ENCODE results near the gene CPED1. TPM values are rescaled to one million over a fixed set of nuclear protein-coding genes. Genes with fewer than 3 reads are reported as not detected.

The CPED1 gene
- total RNA-seq, 2 donors from 2014 or later = 3.4 to 15.9 TPM

GRCh38 chr7:121329191-121330052 lies 340.9 kb downstream of the CPED1 start:
- intact Hi-C loops (cut with DNase I, micrococcal nuclease) = no loop called here
- peak in 1 of 2 donors; percentile 56 for DNase-seq
- ATAC-seq = peak; percentile 78

- intact Hi-C loops (cut with DNase I, micrococcal nuclease) = no loop called here
- ATAC-seq (peak; percentile 58), DNase-seq (peak in 1 of 2 donors; percentile 29)
Observed at GRCh38 chr7:121330053-121330833, 341.7 kb downstream of the CPED1 start.

GRCh38 chr7:121331048-121331447 lies 342.5 kb downstream of the CPED1 start:
- no peak for DNase-seq

GRCh38 chr7:121331574-121331973 lies 343.1 kb downstream of the CPED1 start:
- intact Hi-C loops (cut with DNase I, micrococcal nuclease) = no loop called here
- DNase-seq = no peak
- ATAC-seq = no peak

More at GRCh38 chr7:121331048-121331447, 342.5 kb downstream of the CPED1 start:
- ATAC-seq = no peak
- intact Hi-C loops (cut with DNase I, micrococcal nuclease) = no loop called here

GRCh38 chr7:121334376-121334775 lies 345.9 kb downstream of the CPED1 start:
- no peak for ATAC-seq
- intact Hi-C loops (cut with DNase I, micrococcal nuclease) = no loop called here
- DNase-seq = no peak

- intact Hi-C loops (cut with DNase I, micrococcal nuclease) = no loop called here
- ATAC-seq = no peak
- no peak for DNase-seq
Observed at GRCh38 chr7:121334875-121335648, 346.6 kb downstream of the CPED1 start.

GRCh38 chr7:121336579-121336978 lies 348.1 kb downstream of the CPED1 start:
- ATAC-seq = no peak
- intact Hi-C loops (cut with DNase I, micrococcal nuclease) = no loop called here
- no peak for DNase-seq

GRCh38 chr7:121337398-121337797 lies 348.9 kb downstream of the CPED1 start:
- intact Hi-C loops (cut with DNase I, micrococcal nuclease) = no loop called here
- peak; percentile 77 for ATAC-seq

GRCh38 chr7:121339082-121339481 lies 350.6 kb downstream of the CPED1 start:
- intact Hi-C loops (cut with DNase I, micrococcal nuclease) = no loop called here
- ATAC-seq = no peak
- no peak for DNase-seq

More at GRCh38 chr7:121337398-121337797, 348.9 kb downstream of the CPED1 start:
- no peak for DNase-seq

GRCh38 chr7:121341933-121342332 lies 353.4 kb downstream of the CPED1 start:
- DNase-seq = no peak
- ATAC-seq = no peak
- intact Hi-C loops (cut with DNase I, micrococcal nuclease) = no loop called here

GRCh38 chr7:121342631-121343030 lies 354.1 kb downstream of the CPED1 start:
- intact Hi-C loops (cut with DNase I, micrococcal nuclease) = no loop called here
- ATAC-seq = no peak
- no peak for DNase-seq

- intact Hi-C loops (cut with DNase I, micrococcal nuclease) = no loop called here
- no peak for ATAC-seq
- no peak for DNase-seq
Observed at GRCh38 chr7:121343302-121343701, 354.8 kb downstream of the CPED1 start.

GRCh38 chr7:121344093-121344492 lies 355.6 kb downstream of the CPED1 start:
- ATAC-seq (peak; percentile 64), DNase-seq (no peak)
- intact Hi-C loops (cut with DNase I, micrococcal nuclease) = no loop called here

- DNase-seq = peak in 1 of 2 donors; percentile 35
- peak; percentile 90 for ATAC-seq
- intact Hi-C loops (cut with DNase I, micrococcal nuclease) = no loop called here
Observed at GRCh38 chr7:121344497-121344896, 356.0 kb downstream of the CPED1 start.

Other genes with a start within 250 kb of the CPED1 start
- 10 to 100 TPM; 30.3 to 32.1 TPM for gene TSPAN12, start 130.6 kb upstream of the CPED1 start, total RNA-seq
- gene ING3, start 37.9 kb upstream of the CPED1 start, total RNA-seq = 10 to 100 TPM; 13.6 to 15.6 TPM